ENCODE measurements around the gene CDIP1.

Gene CDIP1

DNA sequence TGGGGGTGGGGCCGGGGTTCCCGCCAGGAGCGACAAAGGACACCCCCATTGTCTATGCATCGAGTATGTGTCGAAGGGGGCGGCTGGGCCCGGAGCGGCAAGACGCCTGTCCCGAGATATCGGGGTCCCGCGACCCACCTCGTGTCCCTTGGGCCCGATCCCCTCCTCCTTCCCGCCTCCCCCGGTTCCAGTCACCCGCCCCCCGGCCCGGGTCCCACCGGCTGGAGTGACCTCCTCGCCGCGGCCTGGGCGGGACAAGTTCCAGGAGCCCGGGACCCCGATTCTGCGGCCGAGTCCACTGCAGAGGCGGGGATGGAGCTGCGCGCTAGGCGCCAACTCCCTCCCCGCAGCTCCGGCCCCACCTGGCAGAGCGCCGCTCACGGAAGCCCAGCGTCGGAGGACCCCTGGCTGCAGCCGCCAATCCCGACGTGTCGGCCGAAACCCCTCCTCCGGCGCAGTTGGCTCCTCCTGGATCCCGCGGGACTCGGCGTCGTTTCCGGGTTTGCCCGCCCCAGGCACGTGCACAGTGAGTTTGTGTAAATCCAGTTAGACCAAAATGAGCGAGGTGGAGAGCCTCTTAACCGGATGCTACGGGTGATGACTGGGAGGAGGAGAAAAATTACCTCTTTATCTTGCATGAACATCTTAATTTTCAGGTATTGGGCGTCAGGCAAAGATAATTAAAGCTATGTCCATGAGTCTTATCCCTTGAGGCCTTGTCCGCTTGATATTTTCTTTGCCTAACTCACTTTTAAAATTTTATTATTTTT, 64.2 kb downstream of the CDIP1 start, which contains the start of gene NMRAL1:
NMRAL1 (minus strand) TSS at position 434 of the 770 bp plus-strand sequence. CDS start 493 bp downstream, outside the sequence.
- peak; percentile 28; the same call in 1 of the 2 replicates for TF ChIP-seq GATA2 (IDR thresholded peaks at IDR 0.05; ENCODE audit: low read depth, low read length)
- no peak for TF ChIP-seq GATA3 (IDR thresholded peaks at IDR 0.05; ENCODE audit: low read depth, low read length)

DNA sequence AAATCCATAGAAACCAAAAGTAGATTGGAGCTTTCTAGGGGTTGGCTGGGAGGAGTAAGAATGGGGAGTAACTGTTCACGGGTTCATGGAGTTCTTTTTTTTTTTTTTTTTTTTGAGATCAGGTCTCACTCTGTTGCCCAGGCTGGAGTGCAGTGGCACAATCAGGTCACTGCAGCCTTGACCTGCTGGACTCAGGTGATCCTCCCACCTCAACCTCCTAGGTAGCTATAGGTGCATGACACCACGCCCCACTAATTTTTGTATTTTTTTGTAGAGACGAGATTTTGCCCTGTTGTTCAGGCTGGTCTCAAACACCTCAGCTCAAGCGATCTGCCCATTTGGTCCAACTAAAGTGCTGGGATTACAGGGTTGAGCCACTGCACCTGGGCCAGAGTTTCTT, 65.7 kb downstream of the CDIP1 start:
- no peak for TF ChIP-seq GATA2 (IDR thresholded peaks at IDR 0.05; ENCODE audit: low read depth, low read length)
- no peak for TF ChIP-seq GATA3 (IDR thresholded peaks at IDR 0.05; ENCODE audit: low read depth, low read length)

DNA sequence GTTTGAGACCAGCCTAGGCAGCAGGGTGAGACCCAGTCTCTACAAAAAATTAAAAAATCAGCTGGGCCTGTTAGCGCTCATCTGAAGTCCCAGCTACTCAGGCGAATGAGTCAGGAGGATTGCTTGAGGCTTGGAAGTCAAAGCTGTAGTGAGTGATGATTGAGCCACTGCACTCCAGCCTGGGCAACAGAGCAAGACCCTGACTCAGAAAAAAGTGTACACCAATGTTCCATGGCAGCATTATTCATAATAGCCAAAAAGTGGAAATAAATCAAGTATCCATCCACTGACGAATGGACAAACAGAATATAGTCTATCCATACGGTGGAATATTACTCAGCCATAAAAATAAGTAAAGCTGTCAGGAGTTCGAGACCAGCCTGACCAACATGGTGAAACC, 66.7 kb downstream of the CDIP1 start:
- TF ChIP-seq GATA3 (IDR thresholded peaks at IDR 0.05; ENCODE audit: low read depth, low read length), result no peak
- no peak for TF ChIP-seq GATA2 (IDR thresholded peaks at IDR 0.05; ENCODE audit: low read depth, low read length)

DNA sequence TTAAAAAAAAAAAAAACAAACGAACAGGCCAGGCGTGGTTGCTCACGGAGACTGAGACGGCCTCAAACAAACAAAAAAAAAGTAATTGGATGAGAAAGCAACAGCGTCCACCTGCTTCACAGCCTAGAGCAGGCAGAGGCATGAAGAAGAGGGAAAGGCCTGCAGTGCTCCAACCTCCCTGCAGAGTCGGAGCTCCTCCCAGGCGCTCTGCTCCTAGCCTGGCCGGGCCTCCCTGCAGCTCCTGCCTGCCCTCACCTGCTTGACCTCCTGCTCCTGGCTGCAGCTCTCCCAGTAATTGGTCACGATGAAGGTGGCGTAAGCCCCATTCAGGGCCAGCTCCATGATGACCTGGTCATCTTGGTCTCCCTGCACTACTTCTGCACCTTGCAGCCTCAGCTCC, 69.6 kb downstream of the CDIP1 start:
- TF ChIP-seq GATA2 (IDR thresholded peaks at IDR 0.05; ENCODE audit: low read depth, low read length), result no peak
- TF ChIP-seq GATA3 (IDR thresholded peaks at IDR 0.05; ENCODE audit: low read depth, low read length), result no peak

DNA sequence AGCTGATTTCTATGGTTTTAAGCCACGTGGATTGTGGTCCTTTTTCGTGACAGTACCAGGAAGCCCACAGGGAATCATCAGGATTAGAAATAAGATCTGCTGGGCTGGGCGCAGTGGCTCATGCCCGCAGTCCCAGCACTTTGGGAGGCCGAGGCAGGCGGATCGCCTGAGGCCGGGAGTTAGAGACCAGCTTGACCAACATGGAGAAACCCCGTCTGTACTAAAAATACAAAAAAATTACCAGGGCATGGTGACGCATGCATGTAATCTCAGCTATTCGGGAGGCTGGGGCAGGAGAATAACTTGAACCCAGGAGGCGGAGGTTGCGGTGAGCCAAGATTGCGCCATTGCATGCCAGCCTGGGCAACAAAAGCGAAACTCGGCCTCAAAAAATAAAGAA, 70.7 kb downstream of the CDIP1 start:
- TF ChIP-seq GATA2 (IDR thresholded peaks at IDR 0.05; ENCODE audit: low read depth, low read length) (no peak), GATA3 (IDR thresholded peaks at IDR 0.05; ENCODE audit: low read depth, low read length) (no peak)

DNA sequence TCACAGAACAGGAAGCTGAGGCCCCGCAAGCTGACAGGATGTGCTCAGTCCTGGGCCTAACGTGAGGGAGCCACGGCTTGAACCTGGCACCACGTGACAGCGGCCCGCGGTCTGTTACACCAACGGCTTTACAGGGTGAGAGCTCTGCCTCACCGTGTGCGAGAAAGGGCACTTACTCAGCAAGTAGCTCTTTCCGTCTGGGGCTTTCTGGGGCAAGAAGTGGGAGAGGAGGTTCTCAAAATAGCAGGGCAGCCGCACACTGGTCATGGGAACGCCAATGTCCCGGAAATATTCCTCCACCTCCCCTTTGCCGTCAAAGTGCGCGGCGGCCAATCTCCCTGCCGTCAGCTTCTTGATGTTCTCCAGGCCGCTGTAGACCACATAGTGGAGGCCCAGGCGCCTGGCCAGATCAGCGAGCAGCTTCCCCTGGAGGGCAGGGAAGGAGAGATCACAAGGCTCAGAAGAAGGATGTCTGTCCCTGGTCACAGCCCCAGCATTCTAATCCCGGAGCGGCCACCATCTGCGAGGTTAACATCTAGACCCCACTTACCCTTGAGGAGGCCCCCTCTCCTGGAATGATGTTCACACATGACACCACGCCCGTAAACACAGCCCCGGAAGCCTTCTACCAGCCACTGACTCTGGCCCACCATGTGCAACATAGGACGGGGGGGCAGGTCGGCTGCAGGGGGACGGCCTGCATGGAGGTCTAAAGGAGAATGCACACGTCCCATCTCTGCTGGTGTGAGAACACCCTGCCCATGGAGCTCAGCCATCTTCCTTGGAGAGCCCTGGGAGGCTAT, 72.4 kb downstream of the CDIP1 start:
- TF ChIP-seq GATA2 (IDR thresholded peaks at IDR 0.05; ENCODE audit: low read depth, low read length) (no peak), GATA3 (IDR thresholded peaks at IDR 0.05; ENCODE audit: low read depth, low read length) (no peak)

DNA sequence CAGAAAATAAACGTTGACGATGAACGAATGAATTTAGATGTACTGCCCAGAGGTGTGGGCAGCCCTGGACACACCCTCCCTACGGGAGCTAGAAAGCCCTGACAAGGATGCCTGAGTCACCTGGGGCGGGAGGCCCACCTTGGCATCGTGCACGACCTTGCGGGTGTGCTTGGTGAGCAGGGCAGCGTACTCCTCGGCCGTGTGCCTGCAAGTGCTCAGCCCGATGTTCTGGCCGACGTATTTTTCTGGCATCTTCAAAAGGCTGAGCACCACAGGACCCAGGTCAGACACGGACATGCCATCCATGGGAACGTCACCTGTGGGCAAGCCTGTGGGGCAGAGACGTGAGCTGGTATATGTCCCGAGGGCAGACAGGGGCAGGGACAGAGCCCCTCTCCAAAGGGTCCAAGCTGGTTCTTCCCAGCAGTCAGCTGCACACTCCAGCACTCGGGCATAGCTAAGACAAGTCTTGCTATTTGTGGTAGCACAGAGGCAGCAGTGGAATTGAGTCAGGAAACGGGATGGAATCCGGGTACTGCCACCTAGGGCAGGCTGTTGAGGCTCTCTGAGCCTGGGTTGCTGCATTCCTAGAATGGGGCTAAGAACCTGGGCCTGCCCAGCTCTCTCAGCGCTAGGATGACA, 74.9 kb downstream of the CDIP1 start:
- no peak for TF ChIP-seq GATA3 (IDR thresholded peaks at IDR 0.05; ENCODE audit: low read depth, low read length)
- no peak for TF ChIP-seq GATA2 (IDR thresholded peaks at IDR 0.05; ENCODE audit: low read depth, low read length)

DNA sequence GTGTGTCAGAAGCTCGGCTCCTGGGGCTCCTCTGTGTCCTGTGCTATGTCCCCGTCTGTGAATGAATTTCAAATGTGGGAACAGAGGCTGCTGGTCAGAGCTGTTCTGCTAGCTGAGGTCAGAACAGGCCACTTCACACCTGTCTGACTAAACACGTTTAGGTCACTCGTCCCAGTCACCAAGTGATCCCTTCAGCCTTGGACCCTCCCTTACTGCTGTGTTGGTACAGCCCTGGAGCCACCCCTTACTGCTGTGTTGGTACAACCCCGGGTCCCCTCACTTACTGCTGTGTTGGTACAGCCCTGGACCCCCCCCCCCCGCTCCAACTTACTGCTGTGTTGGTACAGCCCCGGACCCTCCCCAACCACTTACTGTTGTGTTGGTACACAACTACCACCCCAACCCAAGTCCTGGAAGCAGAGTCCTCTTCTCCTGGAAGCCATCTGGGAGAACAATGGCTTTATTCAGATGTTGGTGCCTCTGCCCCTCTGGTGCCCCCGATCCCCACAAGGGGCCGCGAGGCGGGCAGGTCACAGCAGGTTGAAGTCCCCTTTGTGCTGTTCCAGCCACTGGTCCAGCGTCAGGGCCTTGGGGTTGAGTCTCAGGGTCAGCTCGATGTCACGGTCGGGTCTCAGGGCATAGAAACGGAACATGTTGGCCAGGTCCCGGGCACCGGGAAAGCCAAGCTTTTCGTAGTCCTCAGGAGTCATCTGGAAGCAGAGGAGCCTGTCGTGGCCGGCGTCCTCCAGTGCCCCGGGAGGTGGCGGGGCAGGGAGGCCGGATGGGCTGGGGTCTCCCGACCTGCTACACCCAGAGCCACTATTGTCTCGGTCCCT, 77.1 kb downstream of the CDIP1 start:
- TF ChIP-seq GATA3 (IDR thresholded peaks at IDR 0.05; ENCODE audit: low read depth, low read length) (no peak), GATA2 (IDR thresholded peaks at IDR 0.05; ENCODE audit: low read depth, low read length) (no peak)

DNA sequence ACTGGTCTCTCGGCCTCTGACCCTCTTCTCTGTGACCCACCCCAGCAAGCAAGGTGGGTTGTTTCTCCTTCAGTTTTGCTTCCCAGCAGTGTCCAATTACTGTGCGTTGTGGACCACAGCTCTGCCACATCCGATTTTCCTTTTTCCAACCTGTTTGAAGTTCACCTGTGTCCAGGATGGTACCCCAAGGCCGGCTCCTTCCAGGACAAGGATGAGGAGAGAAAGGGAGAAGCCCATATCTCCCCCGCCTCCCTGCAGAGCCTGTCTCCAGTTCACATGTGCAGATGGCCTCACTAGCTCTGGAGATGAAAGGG, 77.7 kb downstream of the CDIP1 start:
- TF ChIP-seq GATA3 (IDR thresholded peaks at IDR 0.05; ENCODE audit: low read depth, low read length) (no peak), GATA2 (IDR thresholded peaks at IDR 0.05; ENCODE audit: low read depth, low read length) (no peak)

Measured in SH-SY5Y (cell line).